NCI-H82 treated with DMSO at 0.1 percent for 48 hours (cell line): Measurements from ENCODE around the gene FBXL13.
"Not testable (repeated sequence)": the region's sequence is repeated elsewhere in the genome, so short reads cannot be mapped to it uniquely, and the experiment has no call there.

ENCODE experiments used
- DNase-seq: peaks from one replicate; lab custom pipeline; 2025; ENCODE audit not compliant: unreplicated experiment; lab: John Stamatoyannopoulos, UW

The FBXL13 gene

GRCh38 chr7:102988088-102988487 lies 86.5 kb downstream of the FBXL13 start:
- DNase-seq = no peak

- DNase-seq = no peak
Measured at GRCh38 chr7:102985176-102985783, 89.3 kb downstream of the FBXL13 start.

- no peak for DNase-seq
Measured at GRCh38 chr7:102983602-102984001, 91.0 kb downstream of the FBXL13 start.

GRCh38 chr7:102982235-102982634 lies 92.4 kb downstream of the FBXL13 start:
- DNase-seq = no peak

- no peak for DNase-seq
Measured at GRCh38 chr7:102981451-102981850, 93.1 kb downstream of the FBXL13 start.

GRCh38 chr7:102979670-102980069 lies 94.9 kb downstream of the FBXL13 start:
- DNase-seq = no peak

- no peak for DNase-seq
Measured at GRCh38 chr7:102978284-102978683, 96.3 kb downstream of the FBXL13 start.

- DNase-seq = not testable (repeated sequence)
Measured at GRCh38 chr7:102977586-102977985, 97.0 kb downstream of the FBXL13 start.

- DNase-seq = no peak
Measured at GRCh38 chr7:102976493-102976892, 98.1 kb downstream of the FBXL13 start.

- no peak for DNase-seq
Measured at GRCh38 chr7:102975854-102976253, 98.7 kb downstream of the FBXL13 start.

- DNase-seq = no peak
Measured at GRCh38 chr7:102974366-102975236, 100.0 kb downstream of the FBXL13 start.

- DNase-seq = no peak
Measured at GRCh38 chr7:102973096-102973802, 101.3 kb downstream of the FBXL13 start.

- no peak for DNase-seq
Measured at GRCh38 chr7:102967798-102968197, 106.8 kb downstream of the FBXL13 start.

GRCh38 chr7:102966465-102966864 lies 108.1 kb downstream of the FBXL13 start:
- DNase-seq = no peak

- DNase-seq = not testable (repeated sequence)
Measured at GRCh38 chr7:102961993-102962392, 112.6 kb downstream of the FBXL13 start.

- not testable (repeated sequence) for DNase-seq
Measured at GRCh38 chr7:102958004-102958403, 116.6 kb downstream of the FBXL13 start.

GRCh38 chr7:102954359-102954758 lies 120.2 kb downstream of the FBXL13 start:
- DNase-seq = not testable (repeated sequence)

GRCh38 chr7:102953406-102953805 lies 121.2 kb downstream of the FBXL13 start:
- DNase-seq = no peak

GRCh38 chr7:102951839-102952238 lies 122.8 kb downstream of the FBXL13 start:
- no peak for DNase-seq

GRCh38 chr7:102944241-102944640 lies 130.4 kb downstream of the FBXL13 start:
- DNase-seq = no peak

- DNase-seq = no peak
Measured at GRCh38 chr7:102943423-102944169, 131.0 kb downstream of the FBXL13 start.
